Measurements from ENCODE around the gene NUDT1. TPM values are rescaled to one million over a fixed set of nuclear protein-coding genes. Genes with fewer than 3 reads are reported as not detected.
A peak's percentile ranks its signal among the peaks of the same experiment; 100 is the strongest.
"Not testable (repeated sequence)": the region's sequence is repeated elsewhere in the genome, so short reads cannot be mapped to it uniquely, and the experiment has no call there.

NUDT1 gene
- total and polyA plus RNA-seq, 7 experiments from 2014 or later, result 14.0 to 77.7 (median 22.7) TPM

- intact Hi-C loops (cut with micrococcal nuclease), result no loop called here
- Mint-ChIP-seq H3K36me3 (peaks cover 3 to 10% (median 6%) of the 10 kb centered on the region in 5 donors), H3K4me1 (peaks cover 5 to 20% (median 10%) of the 10 kb centered on the region in 7 donors), H3K4me3 (peak overlapping the region in 1 of 10 donors; percentile 25), H3K27me3 (no peaks in the 10 kb centered on the region), H3K27ac (peak overlapping the region in 2 of 9 donors; percentile 16 to 61), H3K9me3 (no peaks in the 10 kb centered on the region)
- Histone ChIP-seq H3K27me3 (ENCODE audit: control insufficient read depth in 2 of 2, insufficient read depth in 2 of 2, low read length in 2 of 2) (no peaks in the 10 kb centered on the region), H3K36me3 (ENCODE audit: control insufficient read depth in 2 of 3, insufficient read depth in 3 of 3, low read length in 3 of 3) (peaks cover 0 to 6% (median 0%) of the 10 kb centered on the region in 3 experiments), H3K4me1 (ENCODE audit: control insufficient read depth in 2 of 2, insufficient read depth in 2 of 2, low read length in 2 of 2) (no peaks in the 10 kb centered on the region), H3K9me3 (ENCODE audit: control insufficient read depth in 2 of 3, low read length in 3 of 3) (no peaks in the 10 kb centered on the region), H3K4me3 (ENCODE audit: low read length) (no peak overlapping the region), H3K27ac (ENCODE audit: low read depth, low read length) (no peak overlapping the region)
- ATAC-seq (no peak), DNase-seq (no peak)
- ChIA-PET CTCF (interaction anchor here (0.6 kb wide), 1 partner anchor 830 kb away, joined by 3 read pairs; no protein-coding TSS in a partner anchor), POLR2A (interaction anchor here (0.9 to 1.4 kb wide), 2 partner anchors 28 to 30 kb away, joined by 3 to 4 read pairs; partner anchors contain the start of gene MAD1L1)
Measured at GRCh38 chr7:2260820-2261219, 18.8 kb downstream of the NUDT1 start.

GRCh38 chr7:2261611-2262010, 19.6 kb downstream of the NUDT1 start:
- peaks cover 0 to 7% (median 6%) of the 10 kb centered on the region in 5 donors for H3K36me3 Mint-ChIP-seq
- Histone ChIP-seq H3K36me3 (ENCODE audit: control insufficient read depth in 2 of 3, insufficient read depth in 3 of 3, low read length in 3 of 3) (peaks cover 0 to 3% (median 0%) of the 10 kb centered on the region in 3 experiments), H3K27ac (ENCODE audit: low read depth, low read length) (peak overlapping the region; percentile 68), H3K27me3 (ENCODE audit: control insufficient read depth in 2 of 2, insufficient read depth in 2 of 2, low read length in 2 of 2) (no peaks in the 10 kb centered on the region), H3K4me3 (ENCODE audit: low read length) (no peak overlapping the region), H3K9me3 (ENCODE audit: control insufficient read depth in 2 of 3, low read length in 3 of 3) (no peaks in the 10 kb centered on the region), H3K4me1 (ENCODE audit: control insufficient read depth in 2 of 2, insufficient read depth in 2 of 2, low read length in 2 of 2) (no peaks in the 10 kb centered on the region)
- ATAC-seq (peak; percentile 63), DNase-seq (peak in 7 of 9 donors; percentile 24 to 51 (median 33))
- no peaks in the 10 kb centered on the region for H3K27me3 Mint-ChIP-seq
- peak overlapping the region; percentile 84 to 94 (median 93) for H3K27ac Mint-ChIP-seq
- peak overlapping the region; percentile 66 to 85 (median 80) for H3K4me3 Mint-ChIP-seq
- intact Hi-C loops (cut with micrococcal nuclease), result no loop called here
- POLR2A ChIA-PET, result interaction anchor here (0.9 to 1.4 kb wide), 2 partner anchors 29 to 31 kb away, joined by 3 to 4 read pairs; partner anchors contain the start of gene MAD1L1
- peaks cover 5 to 20% (median 10%) of the 10 kb centered on the region in 7 donors for H3K4me1 Mint-ChIP-seq
- CTCF ChIA-PET, result interaction anchor here (0.6 kb wide), 1 partner anchor 13 kb away, joined by 3 read pairs; no protein-coding TSS in a partner anchor
- no peaks in the 10 kb centered on the region for H3K9me3 Mint-ChIP-seq

- peaks cover 5 to 20% (median 10%) of the 10 kb centered on the region in 7 donors for H3K4me1 Mint-ChIP-seq
- no peaks in the 10 kb centered on the region for H3K27me3 Mint-ChIP-seq
- ChIA-PET CTCF (no interaction called here), POLR2A (no interaction called here)
- H3K9me3 Mint-ChIP-seq, result no peaks in the 10 kb centered on the region
- Histone ChIP-seq H3K36me3 (ENCODE audit: control insufficient read depth in 2 of 3, insufficient read depth in 3 of 3, low read length in 3 of 3) (peaks cover 0 to 3% (median 0%) of the 10 kb centered on the region in 3 experiments), H3K27ac (ENCODE audit: low read depth, low read length) (no peak overlapping the region), H3K4me3 (ENCODE audit: low read length) (no peak overlapping the region), H3K9me3 (ENCODE audit: control insufficient read depth in 2 of 3, low read length in 3 of 3) (no peaks in the 10 kb centered on the region), H3K27me3 (ENCODE audit: control insufficient read depth in 2 of 2, insufficient read depth in 2 of 2, low read length in 2 of 2) (no peaks in the 10 kb centered on the region), H3K4me1 (ENCODE audit: control insufficient read depth in 2 of 2, insufficient read depth in 2 of 2, low read length in 2 of 2) (no peaks in the 10 kb centered on the region)
- ATAC-seq, result no peak
- H3K4me3 Mint-ChIP-seq, result no peak overlapping the region
- H3K27ac Mint-ChIP-seq, result no peak overlapping the region
- no peak for DNase-seq
- peaks cover 0 to 6% (median 6%) of the 10 kb centered on the region in 5 donors for H3K36me3 Mint-ChIP-seq
- intact Hi-C loops (cut with micrococcal nuclease), result no loop called here
Measured at GRCh38 chr7:2263176-2263575, 21.1 kb downstream of the NUDT1 start.

- no peaks in the 10 kb centered on the region for H3K27me3 ChIP-seq (ENCODE audit: control insufficient read depth in 2 of 2, insufficient read depth in 2 of 2, low read length in 2 of 2)
- Mint-ChIP-seq H3K9me3 (no peaks in the 10 kb centered on the region), H3K27me3 (no peaks in the 10 kb centered on the region), H3K27ac (peak overlapping the region in 1 of 9 donors; percentile 58), H3K4me1 (peaks cover 4 to 20% (median 10%) of the 10 kb centered on the region in 7 donors), H3K36me3 (peaks cover 0 to 6% (median 6%) of the 10 kb centered on the region in 5 donors), H3K4me3 (peak overlapping the region in 2 of 10 donors; percentile 17 to 34)
- intact Hi-C loops (cut with micrococcal nuclease), result no loop called here
- no peak overlapping the region for H3K27ac ChIP-seq (ENCODE audit: low read depth, low read length)
- peaks cover 0 to 3% (median 0%) of the 10 kb centered on the region in 3 experiments for H3K36me3 ChIP-seq (ENCODE audit: control insufficient read depth in 2 of 3, insufficient read depth in 3 of 3, low read length in 3 of 3)
- ChIA-PET CTCF (no interaction called here), POLR2A (no interaction called here)
- DNase-seq (no peak), ATAC-seq (no peak)
- H3K4me3 ChIP-seq (ENCODE audit: low read length), result no peak overlapping the region
- H3K9me3 ChIP-seq (ENCODE audit: control insufficient read depth in 2 of 3, low read length in 3 of 3), result no peaks in the 10 kb centered on the region
- H3K4me1 ChIP-seq (ENCODE audit: control insufficient read depth in 2 of 2, insufficient read depth in 2 of 2, low read length in 2 of 2), result no peaks in the 10 kb centered on the region
Measured at GRCh38 chr7:2264158-2264557, 22.1 kb downstream of the NUDT1 start.

- Histone ChIP-seq H3K27me3 (ENCODE audit: control insufficient read depth in 2 of 2, insufficient read depth in 2 of 2, low read length in 2 of 2) (no peaks in the 10 kb centered on the region), H3K9me3 (ENCODE audit: control insufficient read depth in 2 of 3, low read length in 3 of 3) (no peaks in the 10 kb centered on the region), H3K4me1 (ENCODE audit: control insufficient read depth in 2 of 2, insufficient read depth in 2 of 2, low read length in 2 of 2) (no peaks in the 10 kb centered on the region), H3K4me3 (ENCODE audit: low read length) (no peak overlapping the region), H3K27ac (ENCODE audit: low read depth, low read length) (no peak overlapping the region), H3K36me3 (ENCODE audit: control insufficient read depth in 2 of 3, insufficient read depth in 3 of 3, low read length in 3 of 3) (peaks cover 0 to 12% (median 0%) of the 10 kb centered on the region in 3 experiments)
- intact Hi-C loops (cut with micrococcal nuclease), result no loop called here
- no peak overlapping the region for H3K27ac Mint-ChIP-seq
- DNase-seq (no peak), ATAC-seq (no peak)
- ChIA-PET POLR2A (no interaction called here), CTCF (no interaction called here)
- no peaks in the 10 kb centered on the region for H3K9me3 Mint-ChIP-seq
- no peaks in the 10 kb centered on the region for H3K27me3 Mint-ChIP-seq
- H3K4me1 Mint-ChIP-seq, result peaks cover 0 to 4% (median under 1%) of the 10 kb centered on the region in 7 donors
- H3K4me3 Mint-ChIP-seq, result no peak overlapping the region
- peaks cover 0 to 17% (median 6%) of the 10 kb centered on the region in 5 donors for H3K36me3 Mint-ChIP-seq
Measured at GRCh38 chr7:2266911-2267310, 24.9 kb downstream of the NUDT1 start.

GRCh38 chr7:2269089-2269990, 27.3 kb downstream of the NUDT1 start:
- intact Hi-C loops (cut with micrococcal nuclease), result not testable (repeated sequence)

More at GRCh38 chr7:2269089-2269990, 27.3 kb downstream of the NUDT1 start:
- H3K4me1 ChIP-seq (ENCODE audit: control insufficient read depth in 2 of 2, insufficient read depth in 2 of 2, low read length in 2 of 2); H3K9me3 ChIP-seq (ENCODE audit: control insufficient read depth in 2 of 3, low read length in 3 of 3); H3K27me3 Mint-ChIP-seq; H3K27me3 ChIP-seq (ENCODE audit: control insufficient read depth in 2 of 2, insufficient read depth in 2 of 2, low read length in 2 of 2); POLR2A ChIA-PET; H3K4me3 ChIP-seq (ENCODE audit: low read length); DNase-seq; CTCF ChIA-PET; H3K9me3 Mint-ChIP-seq; H3K4me3 Mint-ChIP-seq; H3K4me1 Mint-ChIP-seq; H3K27ac ChIP-seq (ENCODE audit: low read depth, low read length); ATAC-seq: not testable (repeated sequence)
- Mint-ChIP-seq H3K27ac (peak overlapping the region in 1 of 9 donors; percentile 38), H3K36me3 (peaks cover 0 to 22% (median 6%) of the 10 kb centered on the region in 5 donors)
- peaks cover 0 to 11% (median 0%) of the 10 kb centered on the region in 3 experiments for H3K36me3 ChIP-seq (ENCODE audit: control insufficient read depth in 2 of 3, insufficient read depth in 3 of 3, low read length in 3 of 3)
